ENCODE results near the gene DPEP1.
"Not testable (repeated sequence)": the region's sequence is repeated elsewhere in the genome, so short reads cannot be mapped to it uniquely, and the experiment has no call there.

Gene DPEP1

GRCh38 chr16:89619840-89620239 is 6.4 kb downstream of the DPEP1 start:
- DNase-seq (ENCODE audit: low spot score): no peak

- no peak for DNase-seq (ENCODE audit: low spot score)
These were observed 7.0 kb downstream of the DPEP1 start for GRCh38 chr16:89620406-89620841.

GRCh38 chr16:89621136-89621697 is 7.8 kb downstream of the DPEP1 start:
- DNase-seq (ENCODE audit: low spot score): no peak

- DNase-seq (ENCODE audit: low spot score): no peak
These were observed 8.4 kb downstream of the DPEP1 start for GRCh38 chr16:89621698-89622409.

GRCh38 chr16:89623511-89624261 is 10.2 kb downstream of the DPEP1 start:
- no peak for DNase-seq (ENCODE audit: low spot score)

- no peak for DNase-seq (ENCODE audit: low spot score)
These were observed 11.6 kb downstream of the DPEP1 start for GRCh38 chr16:89624777-89625761.

- DNase-seq (ENCODE audit: low spot score): no peak
These were observed 16.6 kb downstream of the DPEP1 start for GRCh38 chr16:89629827-89630610.

GRCh38 chr16:89633064-89633631 is 19.7 kb downstream of the DPEP1 start:
- DNase-seq (ENCODE audit: low spot score): no peak

GRCh38 chr16:89634463-89635385 is 21.3 kb downstream of the DPEP1 start:
- DNase-seq (ENCODE audit: low spot score): not testable (repeated sequence)

- no peak for DNase-seq (ENCODE audit: low spot score)
These were observed 23.2 kb downstream of the DPEP1 start for GRCh38 chr16:89636663-89637062.

- DNase-seq (ENCODE audit: low spot score): no peak
These were observed 23.9 kb downstream of the DPEP1 start for GRCh38 chr16:89637379-89637778.

GRCh38 chr16:89638455-89638854 is 25.0 kb downstream of the DPEP1 start:
- no peak for DNase-seq (ENCODE audit: low spot score)

- DNase-seq (ENCODE audit: low spot score): no peak
These were observed 25.9 kb downstream of the DPEP1 start for GRCh38 chr16:89639385-89639784.

GRCh38 chr16:89641458-89642119 is 28.1 kb downstream of the DPEP1 start:
- no peak for DNase-seq (ENCODE audit: low spot score)

GRCh38 chr16:89642574-89642973 is 29.1 kb downstream of the DPEP1 start:
- DNase-seq (ENCODE audit: low spot score): no peak

GRCh38 chr16:89643769-89644300 is 30.4 kb downstream of the DPEP1 start:
- no peak for DNase-seq (ENCODE audit: low spot score)

- no peak for DNase-seq (ENCODE audit: low spot score)
These were observed 31.7 kb downstream of the DPEP1 start for GRCh38 chr16:89645122-89645521.

- DNase-seq (ENCODE audit: low spot score): no peak
These were observed 32.8 kb downstream of the DPEP1 start for GRCh38 chr16:89646270-89646669.

GRCh38 chr16:89646906-89647305 is 33.5 kb downstream of the DPEP1 start:
- no peak for DNase-seq (ENCODE audit: low spot score)

Data from HuH-7 (cell line).